ENCODE measurements around the gene PCBD2. TPM values are rescaled to one million over a fixed set of nuclear protein-coding genes. Genes with fewer than 3 reads are reported as not detected.

The PCBD2 gene
- total and polyA plus RNA-seq, 2 donors (not counting 1 experiment from before 2014, with no cell fraction given): 6.1 to 15.7 TPM

- no peaks in the 10 kb centered on the region for H3K4me1 ChIP-seq (ENCODE audit: control insufficient read depth in 2 of 2, insufficient read depth in 2 of 2, low read length in 2 of 2)
- ChIA-PET POLR2A (no interaction called here), CTCF (interaction anchor here (3.9 kb wide), 1 partner anchor 183 kb away, joined by 21 read pairs; no protein-coding TSS in a partner anchor)
- WGBS (ENCODE audit: insufficient coverage): 91% methylated on average over 8 of the region's 8 CpGs
- ATAC-seq (ENCODE audit: low read depth) (no peak), DNase-seq (no peak)
- H3K9me3 ChIP-seq (ENCODE audit: control extremely low read depth in 1 of 3, control insufficient read depth in 2 of 3, insufficient read depth in 1 of 3, low read length in 2 of 3): no peaks in the 10 kb centered on the region
- Mint-ChIP-seq H3K27me3 (peaks cover 5% of the 10 kb centered on the region), H3K4me1 (no peaks in the 10 kb centered on the region), H3K4me3 (no peak overlapping the region), H3K27ac (no peak overlapping the region), H3K9me3 (ENCODE audit: insufficient read depth) (no peaks in the 10 kb centered on the region)
- no peak overlapping the region for H3K9ac ChIP-seq (ENCODE audit: low read length)
- no peak overlapping the region for H2AFZ ChIP-seq (ENCODE audit: insufficient read depth, low read depth, low read length, poor library complexity, severe bottlenecking)
- H3K36me3 ChIP-seq (replicated peaks in 1 of 2; ENCODE audit: control extremely low read depth in 1 of 2, control insufficient read depth in 1 of 2, extremely low read depth in 1 of 2, insufficient read depth in 2 of 2, low read length in 1 of 2): no peaks in the 10 kb centered on the region
- intact Hi-C loops (cut with micrococcal nuclease): no loop called here
- H3K4me2 ChIP-seq (replicated peaks; ENCODE audit: low read depth, low read length, poor library complexity, severe bottlenecking): no peak overlapping the region
- no peaks in the 10 kb centered on the region for H3K79me2 ChIP-seq (ENCODE audit: control insufficient read depth, insufficient read depth, low read length)
- no peak overlapping the region for H3K4me3 ChIP-seq (ENCODE audit: control extremely low read depth in 1 of 5, extremely low read depth in 1 of 5, insufficient read depth in 1 of 5, low read depth in 2 of 5, low read length in 4 of 5)
- no peaks in the 10 kb centered on the region for H3K27me3 ChIP-seq (replicated peaks in 1 of 4; ENCODE audit: control extremely low read depth in 1 of 4, control insufficient read depth in 3 of 4, insufficient read depth in 4 of 4, low read length in 3 of 4)
- H4K20me1 ChIP-seq (ENCODE audit: control insufficient read depth, insufficient read depth, low read length, poor library complexity, severe bottlenecking): no peaks in the 10 kb centered on the region
- TF ChIP-seq, protein P1, sequence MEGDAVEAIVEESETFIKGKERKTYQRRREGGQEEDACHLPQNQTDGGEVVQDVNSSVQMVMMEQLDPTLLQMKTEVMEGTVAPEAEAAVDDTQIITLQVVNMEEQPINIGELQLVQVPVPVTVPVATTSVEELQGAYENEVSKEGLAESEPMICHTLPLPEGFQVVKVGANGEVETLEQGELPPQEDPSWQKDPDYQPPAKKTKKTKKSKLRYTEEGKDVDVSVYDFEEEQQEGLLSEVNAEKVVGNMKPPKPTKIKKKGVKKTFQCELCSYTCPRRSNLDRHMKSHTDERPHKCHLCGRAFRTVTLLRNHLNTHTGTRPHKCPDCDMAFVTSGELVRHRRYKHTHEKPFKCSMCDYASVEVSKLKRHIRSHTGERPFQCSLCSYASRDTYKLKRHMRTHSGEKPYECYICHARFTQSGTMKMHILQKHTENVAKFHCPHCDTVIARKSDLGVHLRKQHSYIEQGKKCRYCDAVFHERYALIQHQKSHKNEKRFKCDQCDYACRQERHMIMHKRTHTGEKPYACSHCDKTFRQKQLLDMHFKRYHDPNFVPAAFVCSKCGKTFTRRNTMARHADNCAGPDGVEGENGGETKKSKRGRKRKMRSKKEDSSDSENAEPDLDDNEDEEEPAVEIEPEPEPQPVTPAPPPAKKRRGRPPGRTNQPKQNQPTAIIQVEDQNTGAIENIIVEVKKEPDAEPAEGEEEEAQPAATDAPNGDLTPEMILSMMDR (IDR thresholded peaks at IDR 0.05): no peak
- TF ChIP-seq EZH2 (IDR thresholded peaks at IDR 0.05; ENCODE audit: borderline replicate concordance, insufficient read depth, low read depth, low read length, poor library complexity, severe bottlenecking): no peak
- H3K27ac ChIP-seq (ENCODE audit: low read length in 2 of 2): no peak overlapping the region
These were observed 103.6 kb downstream of the PCBD2 start for GRCh38 chr5:135008556-135008955.

GRCh38 chr5:135008981-135009735, 104.2 kb downstream of the PCBD2 start:
- intact Hi-C loops (cut with micrococcal nuclease): no loop called here
- Histone ChIP-seq H3K79me2 (ENCODE audit: control insufficient read depth, insufficient read depth, low read length) (no peaks in the 10 kb centered on the region), H3K9ac (ENCODE audit: low read length) (no peak overlapping the region), H3K27ac (ENCODE audit: low read length in 2 of 2) (no peak overlapping the region), H2AFZ (ENCODE audit: insufficient read depth, low read depth, low read length, poor library complexity, severe bottlenecking) (no peak overlapping the region), H3K27me3 (replicated peaks in 1 of 4; ENCODE audit: control extremely low read depth in 1 of 4, control insufficient read depth in 3 of 4, insufficient read depth in 4 of 4, low read length in 3 of 4) (no peaks in the 10 kb centered on the region), H3K36me3 (replicated peaks in 1 of 2; ENCODE audit: control extremely low read depth in 1 of 2, control insufficient read depth in 1 of 2, extremely low read depth in 1 of 2, insufficient read depth in 2 of 2, low read length in 1 of 2) (no peaks in the 10 kb centered on the region), H4K20me1 (ENCODE audit: control insufficient read depth, insufficient read depth, low read length, poor library complexity, severe bottlenecking) (no peaks in the 10 kb centered on the region), H3K4me1 (ENCODE audit: control insufficient read depth in 2 of 2, insufficient read depth in 2 of 2, low read length in 2 of 2) (no peaks in the 10 kb centered on the region), H3K4me2 (replicated peaks; ENCODE audit: low read depth, low read length, poor library complexity, severe bottlenecking) (no peak overlapping the region), H3K4me3 (ENCODE audit: control extremely low read depth in 1 of 5, extremely low read depth in 1 of 5, insufficient read depth in 1 of 5, low read depth in 2 of 5, low read length in 4 of 5) (no peak overlapping the region), H3K9me3 (ENCODE audit: control extremely low read depth in 1 of 3, control insufficient read depth in 2 of 3, insufficient read depth in 1 of 3, low read length in 2 of 3) (no peaks in the 10 kb centered on the region)
- peaks cover 4% of the 10 kb centered on the region for H3K27me3 Mint-ChIP-seq
- H3K4me1 Mint-ChIP-seq: no peaks in the 10 kb centered on the region
- no peak for DNase-seq
- no peak overlapping the region for H3K4me3 Mint-ChIP-seq
- no peak for TF ChIP-seq EZH2 (IDR thresholded peaks at IDR 0.05; ENCODE audit: borderline replicate concordance, insufficient read depth, low read depth, low read length, poor library complexity, severe bottlenecking)
- TF ChIP-seq, protein P1 (IDR thresholded peaks at IDR 0.05): no peak
- 93% methylated on average over 10 of the region's 13 CpGs for WGBS (ENCODE audit: insufficient coverage)
- POLR2A ChIA-PET: no interaction called here
- CTCF ChIA-PET: interaction anchor here (3.9 kb wide), 1 partner anchor 183 kb away, joined by 21 read pairs; no protein-coding TSS in a partner anchor
- H3K27ac Mint-ChIP-seq: no peak overlapping the region
- H3K9me3 Mint-ChIP-seq (ENCODE audit: insufficient read depth): no peaks in the 10 kb centered on the region
- ATAC-seq (ENCODE audit: low read depth): no peak

All from B cell (primary cell).